HG03342 (cell line): ENCODE results near the gene CABS1.

Source experiments
- ATAC-seq: cut with Tn5 transposase; IDR thresholded peaks from one replicate; pipeline ENCODE4 v1.9.1; 2021; ENCODE audit warnings: mild to moderate bottlenecking, moderate library complexity; ENCODE audit not compliant: unreplicated experiment

CABS1 gene

DNA sequence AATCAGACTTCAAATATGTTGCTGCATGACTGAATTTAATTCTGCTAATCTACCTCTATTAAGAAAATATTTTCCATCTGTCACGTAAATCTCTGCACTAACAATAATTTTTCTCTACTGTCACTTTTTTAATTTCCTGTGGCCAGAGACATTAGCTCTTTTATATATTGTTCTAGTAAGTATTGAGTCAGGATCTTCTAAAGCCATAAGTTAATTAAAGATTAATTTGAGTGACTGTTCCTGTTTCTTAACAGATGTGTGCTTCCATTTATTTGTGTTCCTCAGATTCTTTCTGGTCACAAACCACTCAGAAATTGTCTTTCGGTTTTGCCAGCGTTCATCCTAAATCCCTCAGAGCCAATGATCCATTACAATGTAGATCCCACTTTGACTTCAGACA lies 45.8 kb downstream of the CABS1 start:
- ATAC-seq: no peak

DNA sequence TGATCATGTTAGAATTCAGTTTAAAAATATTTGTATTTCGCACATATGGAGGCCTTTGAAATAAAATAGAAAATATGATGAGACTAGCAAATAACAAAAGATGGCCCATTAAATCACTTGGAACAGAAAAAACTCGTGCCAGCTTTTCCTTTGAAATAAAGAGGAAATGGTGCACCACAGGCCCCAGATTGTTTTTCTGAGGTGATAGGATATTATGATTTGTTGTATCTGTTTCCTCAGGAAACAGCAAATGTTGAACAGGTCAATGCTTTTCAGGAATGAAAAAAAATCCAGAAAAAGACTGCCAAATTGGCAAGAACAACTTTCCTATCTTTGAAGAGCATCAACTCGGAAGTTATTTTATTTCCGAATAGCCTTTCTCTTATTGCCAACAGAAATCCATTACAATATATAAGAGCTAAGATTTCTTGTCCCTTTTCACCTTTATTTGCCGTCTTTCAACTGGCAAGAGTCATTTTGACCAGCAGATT lies 48.0 kb downstream of the CABS1 start, which contains the start of gene SMR3B:
Gene SMR3B (plus strand): TSS at position 441 of the 491 bp plus-strand sequence. CDS start 1,380 bp downstream, outside the sequence.
- ATAC-seq: no peak
